IPS-15b (cell line): ENCODE data around the gene NUMA1.

Experiments
- H3K27me3 ChIP-seq: one replicate; pipeline ENCODE4 v1.6.1; 2013; ENCODE audit warnings: low read length; ENCODE audit not compliant: control insufficient read depth, insufficient read depth
- H3K36me3 ChIP-seq: one replicate; pipeline ENCODE4 v1.6.1; 2013; ENCODE audit warnings: low read length; ENCODE audit not compliant: control insufficient read depth, insufficient read depth
- H3K4me1 ChIP-seq: one replicate; pipeline ENCODE4 v1.6.1; 2013; ENCODE audit warnings: mild to moderate bottlenecking, low read length; ENCODE audit not compliant: control insufficient read depth, insufficient read depth
- H3K4me3 ChIP-seq: one replicate; pipeline ENCODE4 v1.5.1; 2013; ENCODE audit warnings: low read depth, low read length
- H3K9ac ChIP-seq: one replicate; pipeline ENCODE4 v1.6.1; 2013; ENCODE audit warnings: low read depth, mild to moderate bottlenecking, low read length
- H3K9me3 ChIP-seq: one replicate; pipeline ENCODE4 v1.6.1; 2013; ENCODE audit warnings: mild to moderate bottlenecking, low read length; ENCODE audit not compliant: control insufficient read depth, insufficient read depth

NUMA1 gene

GRCh38 chr11:71991494-71991893, 88.8 kb downstream of the NUMA1 start:
- Histone ChIP-seq H3K9ac (no peak overlapping the region), H3K4me3 (no peak overlapping the region), H3K4me1 (no peaks in the 10 kb centered on the region), H3K27me3 (no peaks in the 10 kb centered on the region), H3K9me3 (no peaks in the 10 kb centered on the region), H3K36me3 (peaks cover under 1% of the 10 kb centered on the region)

- Histone ChIP-seq H3K4me1 (no peaks in the 10 kb centered on the region), H3K9ac (no peak overlapping the region), H3K4me3 (no peak overlapping the region)
These were observed 89.6 kb downstream of the NUMA1 start for GRCh38 chr11:71990701-71991100.

GRCh38 chr11:71988050-71988449, 92.3 kb downstream of the NUMA1 start:
- Histone ChIP-seq H3K27me3 (no peaks in the 10 kb centered on the region), H3K4me1 (no peaks in the 10 kb centered on the region), H3K9me3 (no peaks in the 10 kb centered on the region), H3K36me3 (peaks cover 4% of the 10 kb centered on the region), H3K4me3 (no peak overlapping the region), H3K9ac (no peak overlapping the region)

More at GRCh38 chr11:71990701-71991100, 89.6 kb downstream of the NUMA1 start:
- Histone ChIP-seq H3K36me3 (no peaks in the 10 kb centered on the region), H3K9me3 (no peaks in the 10 kb centered on the region), H3K27me3 (no peaks in the 10 kb centered on the region)

GRCh38 chr11:71987521-71987920, 92.8 kb downstream of the NUMA1 start:
- peaks cover 4% of the 10 kb centered on the region for H3K36me3 ChIP-seq

GRCh38 chr11:71986131-71986530, 94.2 kb downstream of the NUMA1 start:
- Histone ChIP-seq H3K9me3 (no peaks in the 10 kb centered on the region), H3K4me1 (no peaks in the 10 kb centered on the region), H3K36me3 (peaks cover 4% of the 10 kb centered on the region), H3K27me3 (no peaks in the 10 kb centered on the region), H3K9ac (no peak overlapping the region), H3K4me3 (no peak overlapping the region)

More at GRCh38 chr11:71987521-71987920, 92.8 kb downstream of the NUMA1 start:
- Histone ChIP-seq H3K4me1 (no peaks in the 10 kb centered on the region), H3K9me3 (no peaks in the 10 kb centered on the region), H3K27me3 (no peaks in the 10 kb centered on the region), H3K9ac (no peak overlapping the region), H3K4me3 (no peak overlapping the region)

GRCh38 chr11:71979602-71980001, 100.7 kb downstream of the NUMA1 start:
- no peak overlapping the region for H3K9ac ChIP-seq
- no peaks in the 10 kb centered on the region for H3K27me3 ChIP-seq
- H3K36me3 ChIP-seq = peaks cover 4% of the 10 kb centered on the region
- H3K4me1 ChIP-seq = peaks cover 3% of the 10 kb centered on the region
- no peak overlapping the region for H3K4me3 ChIP-seq
- no peaks in the 10 kb centered on the region for H3K9me3 ChIP-seq

GRCh38 chr11:71979094-71979493, 101.2 kb downstream of the NUMA1 start:
- H3K4me3 ChIP-seq = no peak overlapping the region
- H3K4me1 ChIP-seq = peaks cover 3% of the 10 kb centered on the region
- H3K9me3 ChIP-seq = no peaks in the 10 kb centered on the region
- H3K27me3 ChIP-seq = no peaks in the 10 kb centered on the region
- H3K36me3 ChIP-seq = peaks cover 4% of the 10 kb centered on the region
- no peak overlapping the region for H3K9ac ChIP-seq

GRCh38 chr11:71977743-71978418, 102.5 kb downstream of the NUMA1 start:
- Histone ChIP-seq H3K4me3 (no peak overlapping the region), H3K9me3 (no peaks in the 10 kb centered on the region), H3K4me1 (peaks cover 3% of the 10 kb centered on the region), H3K36me3 (no peaks in the 10 kb centered on the region), H3K9ac (no peak overlapping the region), H3K27me3 (no peaks in the 10 kb centered on the region)

- Histone ChIP-seq H3K9me3 (no peaks in the 10 kb centered on the region), H3K9ac (no peak overlapping the region), H3K27me3 (no peaks in the 10 kb centered on the region), H3K4me3 (no peak overlapping the region), H3K36me3 (no peaks in the 10 kb centered on the region), H3K4me1 (peaks cover 3% of the 10 kb centered on the region)
These were observed 103.3 kb downstream of the NUMA1 start for GRCh38 chr11:71977090-71977489.

GRCh38 chr11:71976551-71976950, 103.8 kb downstream of the NUMA1 start:
- H3K4me3 ChIP-seq = no peak overlapping the region
- H3K9ac ChIP-seq = no peak overlapping the region
- H3K9me3 ChIP-seq = no peaks in the 10 kb centered on the region
- H3K27me3 ChIP-seq = no peaks in the 10 kb centered on the region
- H3K36me3 ChIP-seq = no peaks in the 10 kb centered on the region
- peaks cover 3% of the 10 kb centered on the region for H3K4me1 ChIP-seq

GRCh38 chr11:71971680-71972079, 108.7 kb downstream of the NUMA1 start:
- Histone ChIP-seq H3K36me3 (no peaks in the 10 kb centered on the region), H3K27me3 (no peaks in the 10 kb centered on the region), H3K9ac (no peak overlapping the region), H3K4me3 (no peak overlapping the region), H3K4me1 (no peaks in the 10 kb centered on the region), H3K9me3 (no peaks in the 10 kb centered on the region)

GRCh38 chr11:71964641-71965040, 115.7 kb downstream of the NUMA1 start:
- Histone ChIP-seq H3K4me1 (no peaks in the 10 kb centered on the region), H3K27me3 (no peaks in the 10 kb centered on the region), H3K4me3 (no peak overlapping the region), H3K9me3 (no peaks in the 10 kb centered on the region), H3K9ac (no peak overlapping the region), H3K36me3 (peaks cover 6% of the 10 kb centered on the region)
